ENCODE measurements around the gene VEGFA. TPM values are rescaled to one million over a fixed set of nuclear protein-coding genes. Genes with fewer than 3 reads are reported as not detected.

Gene VEGFA
- polyA plus RNA-seq, 2 of the 4 experiments (the other 2 are of a cell fraction) = 35.8 to 83.7 TPM

- no peak overlapping the region for H3K4me2 ChIP-seq
- POLR2A ChIA-PET = no interaction called here
- ATAC-seq (no peak), FAIRE-seq (no peak), DNase-seq (ENCODE audit: low read depth in 1 of 2, low spot score in 1 of 2) (no peak)
- CTCF ChIA-PET = interaction anchor here (0.6 to 6.1 kb wide), 11 partner anchors 10 to 335 kb away, joined by 3 to 33 read pairs (median 3); partner anchors contain the start of gene VEGFA
- no peak overlapping the region; a peak in 1 of 6 replicates for H3K27ac ChIP-seq
- peaks cover 14% of the 10 kb centered on the region; the same call in 2 of the 3 replicates for H3K4me1 ChIP-seq
- no peak for TF ChIP-seq FOSB (CRISPR knock-in tag; IDR thresholded peaks at IDR 0.05)
- TF ChIP-seq MAFK (IDR thresholded peaks at IDR 0.05; ENCODE audit: partially characterized antibody) = no peak
- no peak for TF ChIP-seq ZSCAN20 (CRISPR knock-in tag; IDR thresholded peaks at IDR 0.05)
- TF ChIP-seq JUNB (IDR thresholded peaks at IDR 0.05) = no peak
- no peak for TF ChIP-seq HDAC2 (IDR thresholded peaks at IDR 0.05)
- no peak for TF ChIP-seq RAD21 (conservative IDR thresholded peaks at IDR 0.05 in 1 of 2, IDR thresholded peaks at IDR 0.05 in 1 of 2)
- TF ChIP-seq BCL3 (IDR thresholded peaks at IDR 0.05) = no peak
- TF ChIP-seq POLR2A (IDR thresholded peaks at IDR 0.05; ENCODE audit: low read length) = no peak
- TF ChIP-seq ELK1 (IDR thresholded peaks at IDR 0.05; ENCODE audit: low read depth, low read length) = no peak
- TF ChIP-seq, protein P1, sequence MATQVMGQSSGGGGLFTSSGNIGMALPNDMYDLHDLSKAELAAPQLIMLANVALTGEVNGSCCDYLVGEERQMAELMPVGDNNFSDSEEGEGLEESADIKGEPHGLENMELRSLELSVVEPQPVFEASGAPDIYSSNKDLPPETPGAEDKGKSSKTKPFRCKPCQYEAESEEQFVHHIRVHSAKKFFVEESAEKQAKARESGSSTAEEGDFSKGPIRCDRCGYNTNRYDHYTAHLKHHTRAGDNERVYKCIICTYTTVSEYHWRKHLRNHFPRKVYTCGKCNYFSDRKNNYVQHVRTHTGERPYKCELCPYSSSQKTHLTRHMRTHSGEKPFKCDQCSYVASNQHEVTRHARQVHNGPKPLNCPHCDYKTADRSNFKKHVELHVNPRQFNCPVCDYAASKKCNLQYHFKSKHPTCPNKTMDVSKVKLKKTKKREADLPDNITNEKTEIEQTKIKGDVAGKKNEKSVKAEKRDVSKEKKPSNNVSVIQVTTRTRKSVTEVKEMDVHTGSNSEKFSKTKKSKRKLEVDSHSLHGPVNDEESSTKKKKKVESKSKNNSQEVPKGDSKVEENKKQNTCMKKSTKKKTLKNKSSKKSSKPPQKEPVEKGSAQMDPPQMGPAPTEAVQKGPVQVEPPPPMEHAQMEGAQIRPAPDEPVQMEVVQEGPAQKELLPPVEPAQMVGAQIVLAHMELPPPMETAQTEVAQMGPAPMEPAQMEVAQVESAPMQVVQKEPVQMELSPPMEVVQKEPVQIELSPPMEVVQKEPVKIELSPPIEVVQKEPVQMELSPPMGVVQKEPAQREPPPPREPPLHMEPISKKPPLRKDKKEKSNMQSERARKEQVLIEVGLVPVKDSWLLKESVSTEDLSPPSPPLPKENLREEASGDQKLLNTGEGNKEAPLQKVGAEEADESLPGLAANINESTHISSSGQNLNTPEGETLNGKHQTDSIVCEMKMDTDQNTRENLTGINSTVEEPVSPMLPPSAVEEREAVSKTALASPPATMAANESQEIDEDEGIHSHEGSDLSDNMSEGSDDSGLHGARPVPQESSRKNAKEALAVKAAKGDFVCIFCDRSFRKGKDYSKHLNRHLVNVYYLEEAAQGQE (IDR thresholded peaks at IDR 0.05) = no peak
- no peaks in the 10 kb centered on the region for H3K9me3 ChIP-seq
- no peak overlapping the region for H3K4me3 ChIP-seq
- 71% methylated on average over 5 of the region's 5 CpGs for WGBS (ENCODE audit: missing lambda C conversion rate)
These were observed 26.2 kb upstream of the VEGFA start for GRCh38 chr6:43743682-43744381.

GRCh38 chr6:43744491-43744890, 25.5 kb upstream of the VEGFA start:
- 90% methylated on average over 6 of the region's 8 CpGs for WGBS (ENCODE audit: missing lambda C conversion rate)
- Histone ChIP-seq H3K4me2 (no peak overlapping the region), H3K4me3 (no peak overlapping the region), H3K4me1 (peaks cover 14% of the 10 kb centered on the region; the same call in 2 of the 3 replicates), H3K9me3 (no peaks in the 10 kb centered on the region), H3K27ac (no peak overlapping the region; a peak in 1 of 6 replicates)
- ChIA-PET CTCF (interaction anchor here (0.6 to 6.1 kb wide), 6 partner anchors 9 to 334 kb away, joined by 3 to 33 read pairs (median 4); no protein-coding TSS in a partner anchor), POLR2A (no interaction called here)
- ATAC-seq (no peak), FAIRE-seq (no peak), DNase-seq (ENCODE audit: low read depth in 1 of 2, low spot score in 1 of 2) (no peak)
- TF ChIP-seq ESRRA (IDR thresholded peaks at IDR 0.05; ENCODE audit: borderline replicate concordance, low read length) = no peak
- no peak for TF ChIP-seq MYC (IDR thresholded peaks at IDR 0.05; ENCODE audit: borderline replicate concordance, low read length)
- TF ChIP-seq FOSB (CRISPR knock-in tag; IDR thresholded peaks at IDR 0.05) = no peak
- no peak for TF ChIP-seq E2F6 (IDR thresholded peaks at IDR 0.05; ENCODE audit: borderline replicate concordance, low read depth)
- TF ChIP-seq MAFK (IDR thresholded peaks at IDR 0.05; ENCODE audit: partially characterized antibody) = peak; percentile 51
- no peak for TF ChIP-seq CEBPB (IDR thresholded peaks at IDR 0.05)
- TF ChIP-seq ZNF302 (CRISPR knock-in tag; IDR thresholded peaks at IDR 0.05) = no peak

All from A549 (cell line).